Measurements from ENCODE around the gene SSTR3.

The SSTR3 gene

DNA sequence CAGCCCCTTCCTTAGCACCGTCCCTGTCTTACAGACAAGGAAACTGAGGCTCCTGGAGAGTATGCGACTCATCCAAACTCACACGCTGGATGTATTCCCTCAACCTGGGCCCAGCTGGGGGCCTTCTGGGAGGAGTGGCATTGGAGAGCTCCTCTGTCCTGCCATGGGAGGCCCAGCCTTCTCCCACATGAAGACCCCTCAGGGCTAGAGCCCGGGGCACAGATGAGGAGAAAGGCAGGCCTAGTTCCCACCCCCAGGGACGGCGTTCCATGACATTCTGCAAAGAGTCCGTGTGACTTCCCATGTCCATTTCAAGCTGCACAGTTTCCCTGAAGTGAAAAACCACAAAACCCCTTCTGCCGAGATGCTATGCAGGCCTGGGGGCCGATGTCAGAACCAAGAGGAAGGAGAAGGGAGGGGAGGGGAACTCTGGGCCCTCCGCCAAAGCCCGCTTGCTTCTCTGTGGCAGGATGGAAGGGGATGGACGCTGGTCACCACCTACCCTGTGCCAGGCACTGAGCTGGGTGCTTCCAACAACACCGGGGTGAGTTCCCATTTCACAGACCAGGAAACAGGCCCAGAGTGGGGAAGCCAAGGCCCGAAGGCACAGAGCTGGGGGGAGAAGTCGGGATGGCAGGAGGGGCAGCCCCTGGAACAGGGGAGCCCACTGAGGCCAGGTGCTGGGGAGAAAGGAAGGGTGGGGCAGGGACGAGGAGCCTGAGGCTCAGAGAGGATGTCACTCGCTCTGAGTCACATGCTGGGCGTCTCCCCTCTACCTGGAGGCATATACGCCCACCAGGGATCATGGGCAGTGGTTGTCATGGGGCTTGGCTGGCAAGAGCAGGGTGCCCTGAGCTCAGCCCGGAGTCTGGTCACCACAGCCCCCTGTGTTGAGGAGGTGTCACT lies 16.1 kb upstream of the SSTR3 start:
- DNase-seq: no peak

- no peak for DNase-seq
These were observed 14.2 kb upstream of the SSTR3 start for GRCh38 chr22:37226514-37226913.

GRCh38 chr22:37226087-37226486 lies 13.8 kb upstream of the SSTR3 start:
- DNase-seq: no peak

DNA sequence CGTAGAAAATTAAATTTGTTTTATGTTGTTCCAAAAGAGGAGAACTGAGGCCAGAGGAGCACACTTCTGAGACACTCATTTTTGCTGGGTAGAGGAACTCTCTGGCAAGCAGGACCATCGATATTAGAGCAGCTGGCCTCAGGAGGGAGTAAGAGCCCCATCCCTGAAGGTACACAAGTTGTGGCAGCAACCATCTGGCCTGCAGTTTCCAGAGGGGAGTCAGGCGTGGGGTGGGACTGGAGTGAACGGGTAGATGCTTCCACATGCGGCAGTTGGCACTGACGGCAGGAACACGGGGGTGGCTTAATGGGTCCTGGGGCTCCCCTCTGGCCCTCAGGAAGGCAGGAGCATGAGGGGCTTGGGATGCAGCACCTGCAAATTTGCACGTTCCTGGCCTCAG lies 13.2 kb upstream of the SSTR3 start:
- DNase-seq: no peak

GRCh38 chr22:37224757-37225420 lies 12.6 kb upstream of the SSTR3 start:
- no peak for DNase-seq

GRCh38 chr22:37223965-37224551 lies 11.8 kb upstream of the SSTR3 start:
- no peak for DNase-seq

DNA sequence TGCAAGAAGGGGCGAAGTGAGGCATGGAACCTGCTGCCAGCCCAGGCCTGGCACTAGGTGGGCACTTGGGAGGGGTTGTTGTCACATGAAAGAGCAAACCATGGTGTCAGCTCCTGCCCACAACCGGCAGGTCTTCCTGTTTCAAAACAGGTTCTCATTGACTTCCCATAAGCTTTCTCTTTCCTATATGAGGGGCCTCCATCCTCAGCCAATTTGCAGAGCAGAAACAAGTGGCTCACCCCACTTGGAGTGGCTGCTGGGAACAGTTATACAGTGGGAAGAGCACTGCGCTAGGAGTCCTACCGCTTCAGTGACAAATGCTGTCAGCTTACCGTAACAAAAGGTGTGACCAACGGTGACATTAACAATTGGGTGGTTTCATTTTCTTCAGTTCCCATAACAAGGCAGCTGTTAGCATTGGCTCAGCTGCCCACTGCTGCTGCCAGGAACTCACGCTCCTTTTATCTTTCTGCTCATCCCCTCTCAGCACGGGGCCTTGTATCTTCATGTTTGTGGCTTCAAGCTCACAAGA lies 10.2 kb upstream of the SSTR3 start:
- DNase-seq: no peak

GRCh38 chr22:37221424-37222333 lies 9.4 kb upstream of the SSTR3 start:
- DNase-seq: no peak

GRCh38 chr22:37220543-37220981 lies 8.3 kb upstream of the SSTR3 start:
- DNase-seq: no peak

- DNase-seq: no peak
These were observed 7.3 kb upstream of the SSTR3 start for GRCh38 chr22:37219533-37219932.

GRCh38 chr22:37218771-37219411 lies 6.6 kb upstream of the SSTR3 start:
- DNase-seq: no peak

GRCh38 chr22:37218399-37218770 lies 6.1 kb upstream of the SSTR3 start:
- no peak for DNase-seq

DNA sequence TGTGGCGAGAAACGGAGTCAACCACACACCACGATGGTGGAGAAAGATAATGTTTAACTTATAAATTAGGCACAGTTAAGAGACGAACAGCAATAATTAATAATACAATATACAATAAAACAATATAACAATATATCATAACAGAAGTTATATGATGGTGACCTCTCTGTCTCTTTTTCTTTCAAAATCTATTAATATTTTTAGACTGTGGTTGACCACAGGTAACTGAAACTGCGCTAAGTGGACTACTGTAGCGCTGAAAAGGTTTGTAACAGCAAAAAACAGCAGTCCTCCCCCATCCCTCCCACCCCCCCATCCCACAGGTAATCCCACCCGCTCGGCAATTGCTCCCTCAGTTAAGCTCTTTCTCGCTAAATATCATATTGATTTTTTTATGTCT lies 3.6 kb upstream of the SSTR3 start:
- DNase-seq: no peak

- DNase-seq: no peak
These were observed 2.4 kb upstream of the SSTR3 start for GRCh38 chr22:37214731-37215030.

GRCh38 chr22:37213941-37214730 lies 1.9 kb upstream of the SSTR3 start:
- no peak for DNase-seq

DNA sequence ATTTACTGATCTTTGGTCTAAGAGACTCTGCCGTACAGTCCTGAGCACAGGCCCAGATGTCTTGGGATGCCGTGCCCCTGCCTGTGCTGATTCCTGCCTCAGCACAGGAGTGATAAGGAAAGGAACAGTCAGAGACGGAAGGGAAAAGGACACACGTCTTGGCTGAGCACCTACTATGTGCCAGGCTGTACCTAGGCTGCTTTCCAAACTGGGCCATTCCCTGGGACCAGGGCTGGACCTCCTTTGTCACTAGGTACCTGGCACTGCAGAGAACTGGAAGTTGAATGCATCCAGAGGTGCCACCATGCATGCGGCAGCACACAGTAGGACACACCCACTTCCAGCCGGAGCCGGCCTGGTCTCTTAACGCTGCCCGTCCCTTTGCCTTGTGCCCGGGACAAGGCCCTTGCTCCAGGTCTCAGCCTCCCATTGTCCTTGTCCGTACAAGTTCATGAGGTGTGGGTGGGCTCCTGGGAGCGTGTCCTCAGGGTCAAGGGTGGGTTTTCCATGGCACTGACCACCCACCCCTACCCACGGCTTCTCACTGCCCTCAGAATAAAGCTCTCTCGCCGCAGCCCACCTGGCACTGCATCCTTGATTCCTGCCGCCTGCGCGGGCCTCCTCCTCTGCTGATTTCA lies 1.1 kb upstream of the SSTR3 start:
- no peak for DNase-seq

DNA sequence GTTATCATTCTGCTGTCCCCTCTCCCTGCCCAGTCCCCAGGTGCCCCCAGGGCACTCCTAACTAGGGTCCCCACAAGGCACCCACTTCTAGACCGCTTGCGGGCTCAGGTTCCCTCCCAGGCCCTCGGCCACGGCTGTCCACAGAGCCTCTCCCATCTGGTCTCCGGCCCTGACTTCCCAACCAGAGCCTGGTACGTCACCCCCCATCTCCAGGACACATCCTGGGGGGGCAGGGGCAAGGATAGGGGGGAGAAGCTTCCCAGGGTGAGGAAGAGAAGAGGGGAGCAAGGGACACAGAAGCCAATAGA lies 457 bp downstream of the SSTR3 start:
- DNase-seq: no peak

DNA sequence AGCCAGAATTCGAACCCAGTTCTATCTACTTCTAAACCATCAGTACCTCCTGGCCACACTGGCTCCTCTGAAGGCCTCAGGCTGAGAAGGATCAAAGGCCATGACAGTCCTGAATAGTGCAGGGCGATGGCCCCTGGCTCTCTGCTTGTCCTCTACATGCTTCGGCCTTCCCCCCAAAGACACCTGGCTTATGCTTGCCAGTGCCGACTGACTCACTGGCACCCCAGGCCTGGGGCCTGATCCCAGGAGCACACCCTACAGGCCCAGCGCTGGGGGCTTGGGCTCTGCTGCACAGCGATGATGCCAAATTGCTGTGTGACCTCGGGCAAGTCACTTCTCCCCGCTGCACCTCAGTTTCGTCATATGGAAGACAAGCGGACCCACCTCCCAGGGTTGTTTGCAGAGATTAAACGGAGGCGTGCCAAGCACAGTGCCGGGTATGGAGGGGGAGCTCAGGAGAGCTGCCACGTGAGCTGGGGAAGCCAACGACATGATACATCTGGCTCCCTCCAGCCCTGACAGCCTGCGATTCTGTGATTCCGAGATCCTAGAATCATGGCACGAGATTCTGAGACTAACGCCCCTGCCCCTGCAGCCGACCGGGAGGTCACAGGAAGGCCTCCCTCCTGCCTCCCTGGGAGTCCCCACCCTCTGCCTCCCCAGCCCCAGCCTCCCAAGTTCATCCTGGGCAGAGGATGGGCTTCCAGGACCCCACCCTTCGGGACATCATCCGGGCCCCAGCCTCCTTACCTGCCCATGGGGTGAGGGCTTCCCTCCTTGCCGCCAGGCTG lies 1.0 kb downstream of the SSTR3 start:
- no peak for DNase-seq

DNA sequence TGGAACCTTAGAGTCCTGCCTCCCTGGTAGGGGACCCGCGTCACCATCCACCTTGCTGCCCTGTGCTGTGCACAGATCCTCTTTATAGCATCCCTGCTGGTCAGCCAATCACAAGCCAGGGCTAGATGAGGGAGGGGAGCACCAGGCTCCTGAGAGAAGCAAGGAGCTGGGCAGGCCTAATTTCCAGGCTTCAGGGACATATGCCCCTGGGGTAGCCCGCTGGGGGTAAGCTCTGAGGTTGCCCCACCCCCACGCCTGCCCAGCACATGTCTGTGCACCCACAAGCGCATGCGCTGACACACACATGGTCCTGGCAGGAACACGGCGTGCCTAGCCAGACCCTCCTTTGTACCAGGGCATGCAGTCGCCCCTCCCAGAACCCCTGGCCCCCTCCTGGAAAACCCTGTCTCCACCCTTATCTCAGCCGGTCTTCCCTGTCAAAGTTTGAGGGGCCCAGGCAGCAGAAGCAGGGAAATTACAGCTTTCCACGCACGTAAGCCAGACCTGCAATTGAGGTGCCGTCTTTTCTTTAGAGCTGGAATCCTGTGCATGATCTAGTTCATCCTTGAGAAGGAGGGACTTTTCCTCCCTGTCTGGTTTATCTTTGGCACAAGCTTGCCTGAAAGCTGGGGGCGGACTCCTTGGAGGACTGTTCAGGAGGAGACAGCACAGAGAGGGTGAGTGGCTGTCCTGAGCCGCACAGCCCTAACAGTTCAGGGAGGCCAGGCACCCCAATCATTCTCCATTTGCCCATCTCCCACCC lies 2.1 kb downstream of the SSTR3 start:
- no peak for DNase-seq

Data from NCI-H1930 (cell line).